Naive thymus-derived CD4-positive, alpha-beta T cell (primary cell): ENCODE measurements around the gene ARHGEF40. TPM values are rescaled to one million over a fixed set of nuclear protein-coding genes. Genes with fewer than 3 reads are reported as not detected.

ENCODE experiments used
- ATAC-seq: fragments of 150-1000 bp; cut with Tn5 transposase; 2 replicates; pipeline ENCODE4 v1.10.0; 2021; ENCODE audit warnings: mild to moderate bottlenecking, moderate library complexity
- CTCF ChIA-PET: fragments of 350-600 bp; sonication (Branson Sonifier 250); formaldehyde crosslinking; loops from one replicate; lab custom pipeline; 2021; ENCODE audit warnings: antibody characterized with exemption; lab: Charles Lee
- POLR2A ChIA-PET: fragments of 350-600 bp; sonication (Branson Sonifier 250); formaldehyde crosslinking; loops from one replicate; lab custom pipeline; 2021; ENCODE audit warnings: antibody characterized with exemption, inconsistent platforms; lab: Charles Lee
- DNase-seq, 9 donors: peaks; one replicate each; pipeline versions ENCODE4 v3.0.0 to v3.0.0-alpha.2; 2020 to 2022; ENCODE audit warnings: mixed read lengths in 1 of 9
- H3K27ac ChIP-seq: one replicate; pipeline ENCODE4 v1.7.0; 2013; ENCODE audit warnings: mild to moderate bottlenecking, low read depth, low read length, moderate library complexity
- H3K27me3 ChIP-seq, 2 donors: one replicate each; pipeline ENCODE4 v1.7.0; 2013; ENCODE audit warnings: low read length in 2 of 2, mild to moderate bottlenecking in 2 of 2, moderate library complexity in 2 of 2; ENCODE audit not compliant: control insufficient read depth in 2 of 2, insufficient read depth in 2 of 2
- H3K36me3 ChIP-seq, 3 experiments: 1 replicate in 2 of 3; 2 replicates in 1 of 3; pipeline ENCODE4 v1.7.0; 2013; ENCODE audit warnings: low read length in 3 of 3, mild to moderate bottlenecking in 3 of 3, moderate library complexity in 1 of 3; ENCODE audit not compliant: insufficient read depth in 3 of 3, control insufficient read depth in 2 of 3
- H3K4me1 ChIP-seq, 2 donors: one replicate each; pipeline ENCODE4 v1.7.0; 2013; ENCODE audit warnings: low read length in 2 of 2, mild to moderate bottlenecking in 2 of 2, moderate library complexity in 1 of 2; ENCODE audit not compliant: control insufficient read depth in 2 of 2, insufficient read depth in 2 of 2
- H3K4me3 ChIP-seq: 2 replicates; pipeline ENCODE4 v1.7.0; 2013; ENCODE audit warnings: mild to moderate bottlenecking, low read length
- H3K9me3 ChIP-seq, 3 experiments: 1 replicate in 2 of 3; 2 replicates in 1 of 3; pipeline ENCODE4 v1.7.0; 2013; ENCODE audit warnings: low read length in 3 of 3; ENCODE audit not compliant: control insufficient read depth in 2 of 3
- H3K27ac Mint-ChIP-seq, 9 donors: one replicate each; pipeline ENCODE4 v1.8.0; 2020 to 2022; ENCODE audit warnings: mixed read lengths in 9 of 9, mild to moderate bottlenecking in 8 of 9, moderate library complexity in 5 of 9, inconsistent platforms in 2 of 9
- H3K27me3 Mint-ChIP-seq, 5 donors: one replicate each; pipeline ENCODE4 v1.8.0; 2021 to 2022; ENCODE audit warnings: mixed read lengths in 5 of 5, mild to moderate bottlenecking in 1 of 5
- H3K36me3 Mint-ChIP-seq, 5 donors: one replicate each; pipeline ENCODE4 v1.8.0; 2020 to 2022; ENCODE audit warnings: mixed read lengths in 5 of 5, mild to moderate bottlenecking in 3 of 5, inconsistent platforms in 1 of 5
- H3K4me1 Mint-ChIP-seq, 7 donors: one replicate each; pipeline ENCODE4 v1.8.0; 2020 to 2022; ENCODE audit warnings: mixed read lengths in 7 of 7, mild to moderate bottlenecking in 3 of 7, inconsistent platforms in 1 of 7
- H3K4me3 Mint-ChIP-seq, 10 donors: one replicate each; pipeline ENCODE4 v1.8.0; 2020 to 2022; ENCODE audit warnings: mild to moderate bottlenecking in 10 of 10, mixed read lengths in 10 of 10, moderate library complexity in 6 of 10, inconsistent platforms in 2 of 10
- H3K9me3 Mint-ChIP-seq, 11 donors: one replicate each; pipeline ENCODE4 v1.8.0; 2020 to 2022; ENCODE audit warnings: mixed read lengths in 11 of 11, mild to moderate bottlenecking in 4 of 11, inconsistent platforms in 1 of 11, moderate library complexity in 1 of 11
- intact Hi-C, 2 donors: fragments of 100-400 bp; cut with micrococcal nuclease; formaldehyde crosslinking; loops; one replicate each; pipeline ENCODE4 v1.15.1; 2023
- polyA plus RNA-seq, 2 donors: library from polyadenylated mRNA; unstranded; fragments of 300-500 nt; fragmentation: Illumina TruSeq; gene quantifications; one replicate each; pipeline ENCODE4 v1.2.3, GENCODE V29; 2021
- total RNA-seq, 6 experiments: library from RNA in 5 of 6; stranded (reverse) in 5 of 6; gene quantifications; 1 replicate in 5 of 6; 2 replicates in 1 of 6; pipeline ENCODE4 v1.2.3 and lab custom pipeline; 2021 to 2026

ARHGEF40 gene
- total and polyA plus RNA-seq, 7 experiments from 2014 or later = 0.11 to 40.5 (median 0.81) TPM; not detected in 2

DNA sequence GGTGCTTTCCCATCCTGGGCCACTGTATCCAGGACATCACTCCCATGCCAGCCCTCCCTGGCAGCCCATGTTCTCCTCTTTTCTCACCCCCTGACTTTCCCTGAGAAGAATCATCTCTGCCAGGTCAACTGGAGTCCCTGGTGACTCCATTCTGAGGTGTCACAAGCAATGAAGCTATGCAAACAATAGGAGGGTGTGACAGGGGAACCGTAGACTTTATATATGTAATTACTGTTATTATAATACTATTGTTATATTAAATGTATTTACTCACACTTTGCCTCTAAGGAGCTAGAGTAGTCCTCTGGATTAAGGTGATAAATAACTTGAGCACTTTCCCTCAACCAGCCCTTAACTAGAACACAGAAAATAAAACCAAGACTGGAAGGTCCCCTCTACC is 19.2 kb downstream of the ARHGEF40 start:
- intact Hi-C loops = loop anchor here (5.0 to 10.0 kb wide), 2 partner anchors 407 to 1496 kb away; partner anchors contain the start of genes DAD1 (in 1 of the 2) and RNASE4 (in 1 of the 2)
- Mint-ChIP-seq H3K4me3 (no peak overlapping the region), H3K4me1 (peaks cover 21 to 37% (median 33%) of the 10 kb centered on the region in 7 donors), H3K36me3 (peaks cover 0 to 2% (median 0%) of the 10 kb centered on the region in 5 donors), H3K9me3 (peaks cover 0 to 5% (median 0%) of the 10 kb centered on the region in 11 donors), H3K27ac (peak overlapping the region; percentile 2 to 96 (median 91)), H3K27me3 (peaks cover 0 to 11% (median 0%) of the 10 kb centered on the region in 5 donors)
- H3K27me3 ChIP-seq = no peaks in the 10 kb centered on the region
- ChIA-PET POLR2A (interaction anchor here (0.6 to 3.7 kb wide), 4 partner anchors 9 to 60 kb away, joined by 3 to 22 read pairs (median 7); partner anchors contain the start of gene ZNF219), CTCF (interaction anchor here (0.8 to 11.3 kb wide), 4 partner anchors 15 to 74 kb away, joined by 5 to 132 read pairs (median 21); no protein-coding TSS in a partner anchor)
- no peaks in the 10 kb centered on the region for H3K9me3 ChIP-seq
- no peak overlapping the region for H3K4me3 ChIP-seq
- H3K4me1 ChIP-seq = peaks cover 13 to 15% of the 10 kb centered on the region in 2 donors
- ATAC-seq (no peak), DNase-seq (no peak)
- H3K27ac ChIP-seq = peak overlapping the region; percentile 34
- H3K36me3 ChIP-seq = no peaks in the 10 kb centered on the region

- peak overlapping the region; percentile 34 for H3K27ac ChIP-seq
- H3K27me3 Mint-ChIP-seq = peaks cover 0 to 11% (median 0%) of the 10 kb centered on the region in 5 donors
- CTCF ChIA-PET = interaction anchor here (4.1 to 11.3 kb wide), 2 partner anchors 15 to 75 kb away, joined by 37 to 132 read pairs; no protein-coding TSS in a partner anchor
- peaks cover 21 to 37% (median 33%) of the 10 kb centered on the region in 7 donors for H3K4me1 Mint-ChIP-seq
- H3K4me3 ChIP-seq = no peak overlapping the region
- intact Hi-C loops = loop anchor here (5.0 to 10.0 kb wide), 2 partner anchors 408 to 1495 kb away; partner anchors contain the start of genes DAD1 (in 1 of the 2) and RNASE4 (in 1 of the 2)
- no peak for DNase-seq
- no peaks in the 10 kb centered on the region for H3K9me3 ChIP-seq
- H3K27ac Mint-ChIP-seq = peak overlapping the region in 5 of 9 donors; percentile 38 to 96 (median 93)
- no peak for ATAC-seq
- H3K4me1 ChIP-seq = peaks cover 13 to 15% of the 10 kb centered on the region in 2 donors
- POLR2A ChIA-PET = interaction anchor here (1.9 to 3.7 kb wide), 2 partner anchors 8 to 14 kb away, joined by 9 to 22 read pairs; partner anchors contain the start of gene ZNF219
- no peaks in the 10 kb centered on the region for H3K27me3 ChIP-seq
- peaks cover 0 to 2% (median 0%) of the 10 kb centered on the region in 5 donors for H3K36me3 Mint-ChIP-seq
- no peak overlapping the region for H3K4me3 Mint-ChIP-seq
- H3K36me3 ChIP-seq = no peaks in the 10 kb centered on the region
- peaks cover 0 to 5% (median 0%) of the 10 kb centered on the region in 11 donors for H3K9me3 Mint-ChIP-seq
Measured at GRCh38 chr14:21089877-21090193, 19.7 kb downstream of the ARHGEF40 start.

DNA sequence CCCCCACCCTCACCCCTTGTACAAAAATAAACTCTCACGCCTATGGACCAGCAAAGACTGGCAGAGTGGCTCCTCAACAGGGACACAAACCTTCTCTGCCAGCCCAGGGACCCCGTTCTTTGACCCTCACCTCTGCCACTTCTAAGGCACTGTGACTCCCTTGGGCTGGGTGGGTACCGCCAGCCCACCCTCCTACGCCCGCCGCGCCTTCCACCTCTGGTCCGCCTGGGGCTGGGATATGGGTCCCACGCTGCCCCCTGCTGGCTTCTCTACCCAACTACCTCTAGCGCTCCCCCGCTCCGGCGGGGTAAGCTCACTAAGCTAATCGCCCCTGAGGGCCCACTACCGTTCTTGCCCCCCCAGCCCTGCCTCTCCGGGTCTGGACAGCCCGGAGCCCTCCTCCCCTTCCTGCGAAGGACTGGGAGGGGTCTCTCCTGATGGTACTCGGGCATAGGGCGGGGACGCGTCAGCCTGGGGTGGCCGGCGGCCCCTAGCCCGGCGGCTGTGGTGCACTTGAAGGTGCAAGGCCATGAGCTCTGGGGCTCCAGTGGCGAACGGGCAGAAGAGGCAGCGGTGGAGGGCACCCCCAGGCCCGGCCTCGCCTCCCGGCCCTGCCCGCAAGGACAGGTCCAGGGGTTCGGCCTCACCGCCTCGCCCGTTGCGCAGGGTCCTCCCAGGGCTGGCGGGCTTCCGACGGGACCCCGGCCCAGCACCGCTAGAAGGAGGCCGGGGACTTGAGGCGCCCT is 20.3 kb downstream of the ARHGEF40 start:
- intact Hi-C loops = no loop called here
- peaks cover 0 to 11% (median 0%) of the 10 kb centered on the region in 5 donors for H3K27me3 Mint-ChIP-seq
- peaks cover 21 to 37% (median 33%) of the 10 kb centered on the region in 7 donors for H3K4me1 Mint-ChIP-seq
- peaks cover 0 to 2% (median 0%) of the 10 kb centered on the region in 5 donors for H3K36me3 Mint-ChIP-seq
- Histone ChIP-seq H3K36me3 (no peaks in the 10 kb centered on the region), H3K27ac (no peak overlapping the region), H3K4me1 (peaks cover 13 to 15% of the 10 kb centered on the region in 2 donors), H3K4me3 (no peak overlapping the region), H3K27me3 (no peaks in the 10 kb centered on the region), H3K9me3 (no peaks in the 10 kb centered on the region)
- H3K27ac Mint-ChIP-seq = peak overlapping the region in 3 of 9 donors; percentile 52 to 93 (median 65)
- H3K4me3 Mint-ChIP-seq = no peak overlapping the region
- no peak for DNase-seq
- ChIA-PET POLR2A (interaction anchor here (0.5 to 3.7 kb wide), 3 partner anchors 8 to 81 kb away, joined by 3 to 22 read pairs (median 9); partner anchors contain the start of gene ZNF219), CTCF (interaction anchor here (4.1 to 11.3 kb wide), 2 partner anchors 14 to 75 kb away, joined by 37 to 132 read pairs; no protein-coding TSS in a partner anchor)
- H3K9me3 Mint-ChIP-seq = peaks cover 0 to 5% (median 0%) of the 10 kb centered on the region in 11 donors
- no peak for ATAC-seq

- Mint-ChIP-seq H3K4me3 (no peak overlapping the region), H3K27me3 (peaks cover 0 to 11% (median 0%) of the 10 kb centered on the region in 5 donors), H3K36me3 (peaks cover 0 to 2% (median 0%) of the 10 kb centered on the region in 5 donors), H3K9me3 (peaks cover 0 to 5% (median 0%) of the 10 kb centered on the region in 11 donors), H3K27ac (peak overlapping the region in 6 of 9 donors; percentile 5 to 70 (median 42)), H3K4me1 (peaks cover 21 to 37% (median 30%) of the 10 kb centered on the region in 7 donors)
- DNase-seq = no peak
- intact Hi-C loops = no loop called here
- CTCF ChIA-PET = interaction anchor here (0.9 to 11.3 kb wide), 5 partner anchors 10 to 76 kb away, joined by 3 to 132 read pairs (median 37); partner anchors contain the start of gene TMEM253
- no peak overlapping the region for H3K27ac ChIP-seq
- peaks cover 13 to 15% of the 10 kb centered on the region in 2 donors for H3K4me1 ChIP-seq
- ATAC-seq = no peak
- POLR2A ChIA-PET = interaction anchor here (0.5 to 4.7 kb wide), 3 partner anchors 13 to 80 kb away, joined by 3 to 53 read pairs (median 6); no protein-coding TSS in a partner anchor
- no peaks in the 10 kb centered on the region for H3K27me3 ChIP-seq
- no peak overlapping the region for H3K4me3 ChIP-seq
- H3K9me3 ChIP-seq = no peaks in the 10 kb centered on the region
- no peaks in the 10 kb centered on the region for H3K36me3 ChIP-seq
Measured at GRCh38 chr14:21090940-21091663, 21.0 kb downstream of the ARHGEF40 start.

- H3K4me1 ChIP-seq = peaks cover 11 to 14% of the 10 kb centered on the region in 2 donors
- no peak overlapping the region for H3K4me3 Mint-ChIP-seq
- H3K4me3 ChIP-seq = no peak overlapping the region
- H3K9me3 ChIP-seq = no peaks in the 10 kb centered on the region
- ATAC-seq = no peak
- no peak for DNase-seq
- peaks cover 0 to 11% (median 0%) of the 10 kb centered on the region in 5 donors for H3K27me3 Mint-ChIP-seq
- POLR2A ChIA-PET = interaction anchor here (1.4 to 4.7 kb wide), 3 partner anchors 12 to 77 kb away, joined by 5 to 53 read pairs (median 6); no protein-coding TSS in a partner anchor
- no peak overlapping the region for H3K27ac ChIP-seq
- CTCF ChIA-PET = interaction anchor here (0.6 to 11.3 kb wide), 12 partner anchors 9 to 86 kb away, joined by 3 to 132 read pairs (median 4); partner anchors contain the start of gene TMEM253
- intact Hi-C loops = loop anchor here (1.0 kb wide), 4 partner anchors 12 to 465 kb away; no protein-coding TSS in a partner anchor
- peaks cover 0 to 5% (median 0%) of the 10 kb centered on the region in 11 donors for H3K9me3 Mint-ChIP-seq
- no peaks in the 10 kb centered on the region for H3K36me3 ChIP-seq
- peaks cover 0 to 2% (median 0%) of the 10 kb centered on the region in 5 donors for H3K36me3 Mint-ChIP-seq
- H3K4me1 Mint-ChIP-seq = peaks cover 16 to 36% (median 25%) of the 10 kb centered on the region in 7 donors
- no peaks in the 10 kb centered on the region for H3K27me3 ChIP-seq
- H3K27ac Mint-ChIP-seq = peak overlapping the region in 1 of 9 donors; percentile 57
Measured at GRCh38 chr14:21091821-21092272, 21.7 kb downstream of the ARHGEF40 start.
